Measurements from ENCODE around the gene FAM228A.

- TF ChIP-seq CTCF (IDR thresholded peaks at IDR 0.05; ENCODE audit: borderline replicate concordance, extremely low read depth, low read length, poor library complexity, severe bottlenecking) (peak; percentile 75), EZH2 (IDR thresholded peaks at IDR 0.05; ENCODE audit: borderline replicate concordance, low read depth, low read length, severe bottlenecking) (no peak)
These were observed 10.4 kb upstream of the FAM228A start for GRCh38 chr2:24164416-24164973.

Data from DND-41 (cell line).